Activated gamma-delta T cell treated with Interleukin-2 at 50 U/mL for 16 hours (primary cell): Measurements from ENCODE around the gene AIRE.
"Not testable (repeated sequence)": the region's sequence is repeated elsewhere in the genome, so short reads cannot be mapped to it uniquely, and the experiment has no call there.

Experiments
- DNase-seq: peaks from one replicate; pipeline ENCODE4 v3.0.0-alpha.2; 2020

Gene AIRE

DNA sequence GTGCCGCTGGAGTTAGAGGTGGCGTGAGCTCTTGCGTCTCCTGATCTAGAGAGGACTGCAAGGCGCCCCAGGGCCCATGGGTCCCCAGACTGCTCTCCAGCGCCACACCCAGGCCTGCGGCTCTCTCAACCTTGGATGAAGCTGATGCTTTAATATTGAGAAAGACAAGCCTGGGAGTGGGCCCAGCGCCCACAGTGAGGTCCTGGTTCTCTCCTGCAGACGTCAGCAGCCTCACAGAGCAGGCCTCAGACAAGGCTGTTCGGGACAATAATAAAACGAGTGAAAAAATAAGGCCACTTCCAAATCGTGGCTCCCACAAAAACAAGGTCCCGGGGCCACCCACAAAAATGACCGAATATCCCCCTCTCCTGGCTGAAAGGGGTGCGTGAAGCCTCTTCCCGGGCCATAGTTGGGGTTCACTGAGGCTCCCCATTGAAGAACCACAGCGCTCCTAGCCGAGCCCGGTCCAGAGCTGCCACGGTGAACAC is 18.0 kb upstream of the AIRE start:
- DNase-seq: peak; percentile 21

DNA sequence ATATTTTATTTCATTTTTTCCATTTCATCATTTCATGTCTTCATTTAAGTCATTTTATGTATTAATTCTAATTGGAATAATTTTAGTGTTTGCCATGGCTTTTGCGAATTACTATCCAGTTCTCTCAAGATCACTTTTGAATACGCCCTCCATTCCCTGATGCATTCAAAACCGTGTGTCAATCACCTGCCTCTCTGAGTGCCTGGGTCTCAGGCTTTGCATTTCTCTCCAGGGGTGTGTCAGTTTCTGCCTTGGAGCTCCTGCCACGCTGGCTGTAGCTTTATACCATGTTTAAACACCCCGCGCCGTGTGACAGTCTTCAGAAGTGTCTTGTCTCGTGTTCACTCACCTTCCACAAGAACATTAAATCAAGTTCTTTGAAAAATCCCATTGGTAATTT is 16.6 kb upstream of the AIRE start:
- no peak for DNase-seq

DNA sequence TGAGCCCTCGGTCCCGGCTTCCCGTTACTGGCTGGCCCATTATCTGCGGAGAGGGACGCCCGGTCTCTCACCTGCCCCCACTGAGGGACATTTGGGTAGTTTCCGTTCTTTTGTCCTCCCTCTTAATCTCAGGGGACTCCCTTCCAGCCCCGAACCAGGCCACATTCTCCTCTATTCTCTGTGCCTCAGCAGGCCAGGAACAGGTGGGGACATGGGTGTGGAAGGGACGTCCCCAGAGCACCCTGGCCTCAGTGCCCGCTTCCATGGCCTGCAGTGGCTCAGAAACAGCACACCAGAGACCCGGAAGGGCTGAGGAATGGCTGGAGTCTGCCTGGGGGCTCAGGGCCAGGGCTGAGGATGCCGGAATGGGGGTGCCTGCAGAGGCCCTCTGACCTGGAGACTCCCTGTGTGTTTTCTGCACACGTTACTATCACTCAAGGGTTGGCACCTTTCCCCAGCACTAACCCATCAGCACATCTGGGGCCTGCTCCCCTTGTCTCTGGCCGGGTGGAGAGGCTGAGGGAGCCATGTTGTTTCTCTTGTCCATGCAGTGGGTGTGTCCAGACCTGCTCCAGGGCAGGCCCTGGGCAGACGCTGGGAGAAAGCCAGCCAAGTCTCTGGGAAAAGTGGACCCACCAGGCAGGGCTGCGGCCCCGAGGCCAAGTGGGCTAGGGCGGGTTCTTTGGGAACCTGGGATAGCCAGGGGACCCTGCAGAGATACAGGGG is 14.0 kb upstream of the AIRE start:
- no peak for DNase-seq

- no peak for DNase-seq
Measured at GRCh38 chr21:44272284-44272858, 13.3 kb upstream of the AIRE start.

- no peak for DNase-seq
Measured at GRCh38 chr21:44273046-44273445, 12.6 kb upstream of the AIRE start.

GRCh38 chr21:44275041-44275440 is 10.6 kb upstream of the AIRE start:
- DNase-seq: no peak

- no peak for DNase-seq
Measured at GRCh38 chr21:44279354-44280260, 6.1 kb upstream of the AIRE start.

GRCh38 chr21:44281801-44282200 is 3.9 kb upstream of the AIRE start:
- DNase-seq: no peak

GRCh38 chr21:44282370-44282769 is 3.3 kb upstream of the AIRE start:
- DNase-seq: no peak

- not testable (repeated sequence) for DNase-seq
Measured at GRCh38 chr21:44283211-44283785, 2.4 kb upstream of the AIRE start.

DNA sequence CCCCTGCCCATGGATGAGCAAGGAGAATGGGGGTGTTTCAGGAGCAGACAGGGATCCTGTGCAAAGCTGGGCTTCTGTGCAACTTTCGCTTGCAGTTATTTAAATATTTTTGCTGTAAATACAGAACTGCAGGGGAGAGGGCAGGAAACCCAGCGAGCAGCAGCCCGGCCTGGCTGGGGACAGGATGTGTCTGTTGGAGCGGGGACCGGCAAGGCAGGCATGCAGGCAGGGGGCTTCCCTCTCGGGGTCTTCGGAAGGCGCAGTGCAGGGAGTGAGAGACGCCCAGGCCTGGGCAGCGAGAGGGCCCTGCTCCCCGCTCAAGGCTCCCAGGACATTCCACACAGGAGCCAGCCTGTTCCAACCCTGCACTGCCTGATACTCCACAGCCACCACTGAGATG is 1.7 kb upstream of the AIRE start:
- no peak for DNase-seq

GRCh38 chr21:44286086-44286715 is 525 bp downstream of the AIRE start:
- DNase-seq: no peak

DNA sequence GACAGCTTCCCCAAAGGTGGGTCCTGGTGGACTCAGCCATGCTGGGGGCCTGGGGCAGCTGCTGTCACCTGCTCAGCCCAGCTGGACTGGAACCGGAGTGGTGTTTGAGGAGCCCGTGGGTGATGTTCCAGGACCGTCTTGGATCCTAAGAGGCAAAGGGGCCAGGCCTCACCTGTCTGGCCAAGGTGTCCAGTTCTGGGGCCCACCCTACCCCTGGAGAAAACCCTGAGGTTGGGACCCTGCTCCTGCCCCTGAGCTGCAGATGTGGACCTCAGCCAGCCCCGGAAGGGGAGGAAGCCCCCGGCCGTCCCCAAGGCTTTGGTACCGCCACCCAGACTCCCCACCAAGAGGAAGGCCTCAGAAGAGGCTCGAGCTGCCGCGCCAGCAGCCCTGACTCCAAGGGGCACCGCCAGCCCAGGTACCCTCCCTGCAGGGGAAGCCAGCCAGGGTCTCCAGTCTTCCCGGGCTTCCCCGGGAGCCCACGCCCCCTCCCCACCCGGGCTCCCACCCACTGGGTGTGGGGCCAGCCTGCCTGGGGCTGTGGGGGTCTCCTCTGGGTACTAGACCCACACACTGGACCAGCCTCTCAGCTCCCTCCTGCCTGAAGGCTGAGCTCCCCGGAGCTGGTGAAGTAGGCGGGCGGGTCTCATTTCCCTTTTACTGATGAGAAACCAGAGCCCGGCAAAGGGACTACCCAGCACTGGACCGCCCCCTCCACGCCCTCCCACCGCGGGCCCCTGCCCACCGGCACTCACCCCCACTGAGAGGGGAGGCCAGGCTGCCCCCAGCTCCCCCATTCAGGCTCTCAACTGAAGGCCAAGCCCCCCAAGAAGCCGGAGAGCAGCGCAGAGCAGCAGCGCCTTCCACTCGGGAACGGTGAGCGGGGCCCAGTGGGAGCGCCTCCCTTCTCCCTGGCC is 1.3 kb downstream of the AIRE start:
- DNase-seq: no peak

GRCh38 chr21:44288251-44289110 is 2.8 kb downstream of the AIRE start:
- no peak for DNase-seq

DNA sequence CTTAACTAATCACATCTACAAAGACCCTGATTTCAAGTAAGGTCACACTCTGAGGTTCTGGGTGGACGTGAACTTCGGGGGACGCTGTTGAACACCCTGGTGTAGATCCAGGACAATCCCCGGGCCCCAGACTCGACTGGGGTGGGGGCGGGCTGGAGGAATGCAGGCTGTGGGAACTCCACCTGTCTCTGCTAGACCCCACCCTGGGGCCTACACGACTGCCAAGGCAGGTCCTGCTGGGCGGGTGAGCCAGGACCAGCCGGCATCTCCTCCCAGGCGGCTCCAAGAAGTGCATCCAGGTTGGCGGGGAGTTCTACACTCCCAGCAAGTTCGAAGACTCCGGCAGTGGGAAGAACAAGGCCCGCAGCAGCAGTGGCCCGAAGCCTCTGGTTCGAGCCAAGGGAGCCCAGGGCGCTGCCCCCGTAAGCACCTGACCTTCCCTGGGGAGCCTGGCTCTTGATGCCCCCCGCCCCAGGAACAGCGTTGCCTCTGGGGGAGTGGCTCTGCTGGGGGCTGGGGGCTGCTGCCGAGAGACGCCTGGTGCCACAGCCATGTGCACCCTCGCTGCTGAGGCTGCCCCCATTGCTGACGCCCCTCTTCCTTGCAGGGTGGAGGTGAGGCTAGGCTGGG is 3.8 kb downstream of the AIRE start:
- no peak for DNase-seq

- no peak for DNase-seq
Measured at GRCh38 chr21:44290327-44291077, 4.8 kb downstream of the AIRE start.

- no peak for DNase-seq
Measured at GRCh38 chr21:44291078-44291935, 5.6 kb downstream of the AIRE start.
